Body of pancreas (tissue), 4 donors: Measurements from ENCODE around the gene MARS1.

Source experiments
- CTCF ChIP-seq, 7 experiments: fragments of 450-650 bp in 4 of 7; fragments of 200-600 bp in 3 of 7; sonication (generic) in 3 of 7; IDR thresholded peaks; one replicate each; pipeline ENCODE4 v1.5.1; 2016 to 2019; ENCODE audit warnings: antibody characterized with exemption in 7 of 7
- POLR2A ChIP-seq, 3 donors: fragments of 450-650 bp; IDR thresholded peaks; one replicate each; pipeline ENCODE4 v1.6.1; 2016; ENCODE audit warnings: antibody characterized with exemption in 3 of 3, mild to moderate bottlenecking in 2 of 3

DNA sequence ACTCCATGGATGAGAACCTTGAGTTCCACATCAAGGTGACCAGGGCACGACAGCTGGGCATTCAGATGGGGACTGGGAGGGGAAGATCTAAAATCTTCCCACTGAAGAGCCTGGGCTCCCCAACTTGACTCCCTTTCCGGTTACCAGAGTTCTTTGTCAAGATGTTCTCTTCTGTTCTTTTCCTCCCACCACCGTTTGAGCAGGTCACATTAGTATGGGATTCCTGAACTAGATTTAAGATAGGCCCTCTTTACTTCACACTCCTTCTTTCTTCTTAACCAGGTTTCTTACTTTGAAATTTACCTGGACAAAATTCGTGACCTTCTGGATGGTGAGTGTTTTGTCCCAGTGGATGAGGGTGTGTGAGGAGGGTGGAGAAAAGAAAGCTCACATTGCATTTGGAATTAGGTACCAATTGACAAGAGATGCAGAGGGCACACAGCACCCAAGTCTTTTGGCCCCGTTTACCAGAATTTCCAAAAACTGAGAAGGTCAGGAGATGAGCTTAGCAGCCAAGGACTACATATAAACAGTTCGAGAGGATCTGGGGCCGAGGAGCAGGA lies 76.4 kb downstream of the MARS1 start:
- TF ChIP-seq CTCF (IDR thresholded peaks at IDR 0.05) (no peak), POLR2A (IDR thresholded peaks at IDR 0.05) (no peak)
